Adipose tissue (tissue), 3 donors: ENCODE data around the gene ATF7. TPM values are rescaled to one million over a fixed set of nuclear protein-coding genes. Genes with fewer than 3 reads are reported as not detected.
"Not testable (repeated sequence)": the region's sequence is repeated elsewhere in the genome, so short reads cannot be mapped to it uniquely, and the experiment has no call there.

Source experiments
- H3K27ac ChIP-seq: one replicate; pipeline ENCODE4 v1.5.1; 2013; ENCODE audit warnings: low read depth, low read length
- WGBS, 3 donors: extraction: QIAGEN DNeasy Blood & Tissue Kit; methylation state at CpG; one replicate each; pipeline ENCODE4 v1.1.7; 2013; 5-methylcytosine and 5-hydroxymethylcytosine counted together
- polyA plus RNA-seq, 3 donors: library from polyadenylated mRNA; stranded (reverse); fragments of 200-250 nt; gene quantifications; one replicate each; pipeline ENCODE4 v1.2.3, GENCODE V29; 2013
- donor health status: healthy with polysubstance abuse.
- donor health status: Bipolar disorder and iron deficiency.
- donor health status: healthy.

Gene ATF7
- polyA plus RNA-seq, 3 donors, result 9.5 to 35.0 (median 25.7) TPM

- WGBS, 3 donors, result 31 to 40% (median 36%) methylated on average over 2 of the region's 2 CpGs
- no peak overlapping the region for H3K27ac ChIP-seq
Observed at GRCh38 chr12:53636641-53637040, 10.5 kb upstream of the ATF7 start.

GRCh38 chr12:53635708-53636107 is 9.5 kb upstream of the ATF7 start:
- H3K27ac ChIP-seq, result not testable (repeated sequence)

GRCh38 chr12:53631721-53632120 is 5.5 kb upstream of the ATF7 start:
- WGBS, 3 donors, result 69% methylated on average over 1 of the region's 1 CpG; no CpG with 5 or more reads in 2 of the 3 donors
- no peak overlapping the region for H3K27ac ChIP-seq

GRCh38 chr12:53627919-53628318 is 1.7 kb upstream of the ATF7 start:
- no peak overlapping the region for H3K27ac ChIP-seq
- WGBS, 3 donors, result 81 to 89% (median 88%) methylated on average over 11 of the region's 11 CpGs

GRCh38 chr12:53626702-53627169 is 554 bp upstream of the ATF7 start:
- no peak overlapping the region for H3K27ac ChIP-seq
- 22 to 26% (median 25%) methylated on average over 6 of the region's 6 CpGs for WGBS, 3 donors

GRCh38 chr12:53625373-53625945 is 723 bp downstream of the ATF7 start:
- no peak overlapping the region for H3K27ac ChIP-seq
- 7 to 15% (median 14%) methylated on average over 5 of the region's 5 CpGs for WGBS, 3 donors

- 24 to 29% (median 25%) methylated on average over 4 of the region's 4 CpGs for WGBS, 3 donors
- no peak overlapping the region for H3K27ac ChIP-seq
Observed at GRCh38 chr12:53624956-53625355, 1.2 kb downstream of the ATF7 start.

GRCh38 chr12:53624458-53624857 is 1.7 kb downstream of the ATF7 start:
- no peak overlapping the region for H3K27ac ChIP-seq
- WGBS, 3 donors, result 29 to 45% (median 39%) methylated on average over 3 of the region's 3 CpGs

GRCh38 chr12:53623548-53624385 is 2.4 kb downstream of the ATF7 start:
- WGBS, 3 donors, result 4 to 13% (median 9%) methylated on average over 7 of the region's 7 CpGs
- H3K27ac ChIP-seq, result no peak overlapping the region

- WGBS, 3 donors, result 93 to 95% (median 94%) methylated on average over 5 of the region's 5 CpGs
- no peak overlapping the region for H3K27ac ChIP-seq
Observed at GRCh38 chr12:53622724-53623123, 3.5 kb downstream of the ATF7 start.

GRCh38 chr12:53618275-53618674 is 7.9 kb downstream of the ATF7 start:
- H3K27ac ChIP-seq, result no peak overlapping the region
- WGBS, 3 donors, result 1 to 45% (median 8%) methylated on average over 3 of the region's 3 CpGs

GRCh38 chr12:53617700-53618099 is 8.5 kb downstream of the ATF7 start:
- no peak overlapping the region for H3K27ac ChIP-seq
- WGBS, 3 donors, result 19 to 34% (median 20%) methylated on average over 3 of the region's 3 CpGs

GRCh38 chr12:53616950-53617349 is 9.2 kb downstream of the ATF7 start:
- H3K27ac ChIP-seq, result no peak overlapping the region
- WGBS, 3 donors, result 50 to 86% (median 69%) methylated on average over 4 of the region's 4 CpGs

GRCh38 chr12:53613821-53614220 is 12.4 kb downstream of the ATF7 start:
- WGBS, 3 donors, result 88 to 97% (median 94%) methylated on average over 1 of the region's 1 CpG
- H3K27ac ChIP-seq, result no peak overlapping the region

- WGBS, 3 donors, result 63 to 88% (median 85%) methylated on average over 2 of the region's 2 CpGs
- no peak overlapping the region for H3K27ac ChIP-seq
Observed at GRCh38 chr12:53612978-53613377, 13.2 kb downstream of the ATF7 start.

GRCh38 chr12:53611304-53611703 is 14.9 kb downstream of the ATF7 start:
- no peak overlapping the region for H3K27ac ChIP-seq
- 96 to 99% (median 99%) methylated on average over 8 of the region's 8 CpGs for WGBS, 3 donors

- 95 to 98% (median 96%) methylated on average over 3 of the region's 5 CpGs for WGBS, 3 donors
- not testable (repeated sequence) for H3K27ac ChIP-seq
Observed at GRCh38 chr12:53606688-53607087, 19.5 kb downstream of the ATF7 start.

GRCh38 chr12:53604581-53604980 is 21.6 kb downstream of the ATF7 start:
- H3K27ac ChIP-seq, result no peak overlapping the region

GRCh38 chr12:53603804-53604203 is 22.4 kb downstream of the ATF7 start:
- no peak overlapping the region for H3K27ac ChIP-seq

- H3K27ac ChIP-seq, result no peak overlapping the region
Observed at GRCh38 chr12:53603196-53603595, 23.0 kb downstream of the ATF7 start.
